Measurements from ENCODE around the gene TENM4.
A peak's percentile ranks its signal among the peaks of the same experiment; 100 is the strongest.
"Not testable (repeated sequence)": the region's sequence is repeated elsewhere in the genome, so short reads cannot be mapped to it uniquely, and the experiment has no call there.

Gene TENM4

DNA sequence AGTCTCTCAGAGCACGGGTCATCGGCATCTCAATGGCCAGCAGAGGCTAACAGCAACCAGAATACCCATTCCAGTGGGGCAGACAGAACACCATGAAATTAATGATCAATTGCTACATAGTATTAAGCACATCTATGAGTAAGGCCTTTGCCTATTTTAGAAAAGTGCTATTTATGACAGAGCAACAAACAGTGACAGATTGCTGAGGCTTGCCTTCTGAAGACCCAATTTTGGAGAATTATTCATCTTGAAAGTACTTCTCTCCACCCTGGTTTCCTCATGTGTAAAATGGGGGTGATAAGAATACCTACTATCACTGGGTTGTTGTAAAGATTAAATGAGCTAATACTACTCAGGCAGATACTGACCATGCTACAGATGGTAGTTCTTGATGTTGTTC, 232.7 kb downstream of the TENM4 start:
- DNase-seq (ENCODE audit: low spot score) = no peak

DNA sequence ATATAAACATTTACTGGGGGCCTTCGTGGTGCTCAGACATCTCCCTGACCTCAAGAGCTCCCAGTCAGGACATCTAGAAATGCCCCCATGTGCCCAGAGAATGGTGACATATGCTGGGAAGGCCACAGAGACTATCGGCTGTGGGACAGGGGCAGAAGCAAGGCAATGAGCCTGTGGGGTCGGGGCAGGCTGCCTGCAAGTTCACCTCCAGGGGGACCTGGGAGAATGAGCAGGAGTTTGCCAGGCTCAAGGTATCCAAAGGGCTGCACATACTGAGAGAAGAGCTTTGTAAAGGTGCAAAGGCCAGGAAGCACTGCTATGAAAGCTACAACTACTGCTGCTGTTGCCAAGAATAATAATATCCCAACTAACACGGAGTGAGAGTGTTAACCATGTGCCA, 233.9 kb downstream of the TENM4 start:
- no peak for DNase-seq (ENCODE audit: low spot score)

GRCh38 chr11:79205786-79206185, 235.0 kb downstream of the TENM4 start:
- no peak for DNase-seq (ENCODE audit: low spot score)

- no peak for DNase-seq (ENCODE audit: low spot score)
Observed at GRCh38 chr11:79201677-79202347, 239.0 kb downstream of the TENM4 start.

- DNase-seq (ENCODE audit: low spot score) = no peak
Observed at GRCh38 chr11:79200398-79201070, 240.3 kb downstream of the TENM4 start.

DNA sequence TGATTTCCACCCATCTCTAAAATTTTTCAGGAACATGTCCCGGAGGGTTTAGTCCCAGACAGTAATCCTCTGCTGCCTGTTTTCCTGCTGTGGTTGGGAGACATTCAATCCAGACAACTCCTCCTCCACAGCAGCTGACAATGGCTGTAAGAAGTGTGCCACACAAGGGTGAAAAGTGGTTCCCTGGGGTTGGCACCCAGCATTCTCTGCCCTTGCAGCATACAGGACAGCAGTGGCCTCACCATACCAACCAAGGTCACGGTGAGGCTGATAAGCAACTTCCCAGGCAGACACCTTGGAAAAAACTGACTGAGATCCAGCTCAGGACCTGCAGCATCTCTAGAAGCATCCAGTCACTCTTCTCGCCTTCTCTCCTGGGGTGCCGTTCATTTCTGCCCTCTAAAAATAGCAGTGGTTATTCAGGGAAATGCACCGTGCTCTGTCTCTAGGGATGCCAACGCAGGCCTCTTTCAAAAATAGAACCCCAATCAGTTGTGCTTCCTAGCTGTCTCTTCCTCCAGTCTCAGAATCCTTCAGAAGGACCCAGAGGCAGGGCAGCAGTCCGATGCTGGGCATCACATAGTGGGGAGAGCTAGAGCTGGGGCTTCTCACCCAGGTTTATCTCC, 241.0 kb downstream of the TENM4 start:
- DNase-seq (ENCODE audit: low spot score) = peak; percentile 45

GRCh38 chr11:79198898-79199250, 242.0 kb downstream of the TENM4 start:
- no peak for DNase-seq (ENCODE audit: low spot score)

- no peak for DNase-seq (ENCODE audit: low spot score)
Observed at GRCh38 chr11:79198203-79198897, 242.5 kb downstream of the TENM4 start.

GRCh38 chr11:79196950-79197349, 243.9 kb downstream of the TENM4 start:
- DNase-seq (ENCODE audit: low spot score) = no peak

- no peak for DNase-seq (ENCODE audit: low spot score)
Observed at GRCh38 chr11:79195209-79195608, 245.6 kb downstream of the TENM4 start.

GRCh38 chr11:79193663-79194310, 247.0 kb downstream of the TENM4 start:
- no peak for DNase-seq (ENCODE audit: low spot score)

- DNase-seq (ENCODE audit: low spot score) = no peak
Observed at GRCh38 chr11:79192836-79193235, 248.0 kb downstream of the TENM4 start.

DNA sequence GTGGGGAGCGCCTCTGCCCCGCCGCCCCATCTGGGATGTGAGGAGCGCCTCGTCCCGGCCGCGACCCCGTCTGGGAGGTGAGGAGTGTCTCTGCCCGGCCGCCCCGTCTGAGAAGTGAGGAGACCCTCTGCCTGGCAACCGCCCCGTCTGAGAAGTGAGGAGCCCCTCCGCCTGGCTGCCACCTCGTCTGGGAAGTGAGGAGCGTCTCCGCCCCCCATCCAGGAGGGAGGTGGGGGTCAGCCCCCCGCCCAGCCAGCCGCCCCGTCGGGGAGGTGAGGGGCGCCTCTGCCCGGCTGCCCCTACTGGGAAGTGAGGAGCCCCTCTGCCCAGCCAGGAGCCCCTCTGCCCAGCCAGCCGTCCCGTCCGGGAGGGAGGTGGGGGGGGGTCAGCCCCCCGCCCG, 249.1 kb downstream of the TENM4 start:
- DNase-seq (ENCODE audit: low spot score) = not testable (repeated sequence)

- not testable (repeated sequence) for DNase-seq (ENCODE audit: low spot score)
Observed at GRCh38 chr11:79190553-79190952, 250.3 kb downstream of the TENM4 start.

- no peak for DNase-seq (ENCODE audit: low spot score)
Observed at GRCh38 chr11:79189601-79190000, 251.2 kb downstream of the TENM4 start.

DNA sequence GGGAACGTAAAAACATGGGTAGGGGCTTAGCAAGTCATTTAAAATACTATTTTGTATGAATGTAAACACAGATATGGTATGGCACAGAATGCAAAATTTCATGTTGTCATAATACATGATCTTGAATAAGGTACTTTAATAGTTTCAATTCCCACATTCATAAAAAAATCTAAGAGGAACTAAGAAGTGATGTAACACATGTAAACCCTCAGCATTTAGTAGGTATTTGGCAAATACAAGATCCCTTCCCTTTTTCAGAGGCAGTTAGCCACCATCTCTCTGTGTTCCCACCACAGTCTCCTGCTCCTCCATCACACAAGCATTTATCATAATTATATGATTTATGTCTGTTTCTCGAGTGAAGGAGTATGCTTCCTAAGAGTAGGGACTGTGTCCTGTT, 251.8 kb downstream of the TENM4 start:
- DNase-seq (ENCODE audit: low spot score) = no peak

- no peak for DNase-seq (ENCODE audit: low spot score)
Observed at GRCh38 chr11:79186669-79187068, 254.2 kb downstream of the TENM4 start.

GRCh38 chr11:79185351-79185750, 255.5 kb downstream of the TENM4 start:
- no peak for DNase-seq (ENCODE audit: low spot score)

DNA sequence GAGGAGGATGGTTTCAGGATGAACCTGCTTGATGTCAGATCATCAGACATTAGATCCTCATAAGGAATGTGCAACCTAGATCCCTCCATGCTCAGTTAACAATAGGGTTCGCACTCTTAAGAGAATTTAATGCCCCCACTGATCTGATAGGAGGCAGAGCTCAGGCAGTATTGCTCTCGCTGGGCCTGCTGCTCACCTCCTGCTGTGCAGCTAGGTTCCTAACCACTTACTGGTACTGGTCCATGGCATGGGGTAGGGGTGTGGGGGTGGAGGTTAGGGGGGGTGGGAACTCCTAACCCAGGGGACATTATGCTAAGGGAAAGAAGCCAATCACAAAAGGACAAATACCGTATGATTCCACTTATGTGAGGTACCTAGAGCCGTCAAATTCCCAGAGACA, 256.5 kb downstream of the TENM4 start:
- DNase-seq (ENCODE audit: low spot score) = no peak

DNA sequence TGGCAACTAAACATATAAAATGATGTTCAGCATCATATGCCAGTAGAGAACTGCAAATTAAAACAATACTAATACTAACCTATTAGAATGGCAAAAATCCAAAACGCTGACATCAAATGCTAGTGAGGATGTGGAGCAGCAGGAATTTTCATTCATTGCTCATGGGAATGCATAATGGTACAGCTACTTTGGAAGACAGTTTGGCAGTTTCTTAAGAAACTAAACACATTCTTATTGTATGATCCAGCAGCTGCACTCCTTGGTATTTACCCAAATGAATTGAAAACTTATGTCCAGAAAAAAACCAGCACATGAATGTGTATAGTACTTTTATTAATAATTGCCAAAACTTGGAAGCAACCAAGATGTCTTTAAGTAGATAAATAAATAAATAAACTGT, 258.0 kb downstream of the TENM4 start:
- no peak for DNase-seq (ENCODE audit: low spot score)

GRCh38 chr11:79179087-79179486, 261.7 kb downstream of the TENM4 start:
- no peak for DNase-seq (ENCODE audit: low spot score)
